Liver (tissue), 9 donors: ENCODE data around the gene CNP. TPM values are rescaled to one million over a fixed set of nuclear protein-coding genes. Genes with fewer than 3 reads are reported as not detected.

Experiments used
- DNase-seq: peaks from one replicate; pipeline ENCODE4 v3.0.0-alpha.2; 2017; ENCODE audit warnings: low spot score
- H3K27ac ChIP-seq, 2 donors: one replicate each; pipeline ENCODE4 v1.7.0; 2013; ENCODE audit warnings: inconsistent platforms in 2 of 2, low read length in 2 of 2, control low read depth in 1 of 2, low read depth in 1 of 2, mild to moderate bottlenecking in 1 of 2
- H3K27me3 ChIP-seq, 4 donors: one replicate each; pipeline versions ENCODE4 v1.6.1 to v1.7.0; 2013; ENCODE audit warnings: low read length in 3 of 4, inconsistent platforms in 1 of 4, mild to moderate bottlenecking in 1 of 4, moderate library complexity in 1 of 4; ENCODE audit not compliant: control insufficient read depth in 4 of 4, insufficient read depth in 4 of 4
- H3K36me3 ChIP-seq, 4 donors: one replicate each; pipeline versions ENCODE4 v1.6.1 to v1.7.0; 2013; ENCODE audit warnings: low read length in 3 of 4, mild to moderate bottlenecking in 3 of 4, low read depth in 1 of 4, moderate library complexity in 1 of 4; ENCODE audit not compliant: control insufficient read depth in 4 of 4, insufficient read depth in 3 of 4
- H3K4me1 ChIP-seq, 4 donors: one replicate each; pipeline versions ENCODE4 v1.6.1 to v1.7.0; 2013; ENCODE audit warnings: low read length in 3 of 4, mild to moderate bottlenecking in 3 of 4, moderate library complexity in 1 of 4; ENCODE audit not compliant: control insufficient read depth in 4 of 4, insufficient read depth in 4 of 4
- H3K4me3 ChIP-seq, 3 donors: one replicate each; pipeline versions ENCODE4 v1.6.1 to v1.7.0; 2013; ENCODE audit warnings: low read length in 3 of 3, control low read depth in 1 of 3, low read depth in 1 of 3, mild to moderate bottlenecking in 1 of 3
- H3K9ac ChIP-seq, 2 donors: one replicate each; pipeline ENCODE4 v1.7.0; 2013; ENCODE audit warnings: low read length in 2 of 2, mild to moderate bottlenecking in 2 of 2, moderate library complexity in 2 of 2, control low read depth in 1 of 2, low read depth in 1 of 2
- H3K9me3 ChIP-seq, 4 donors: one replicate each; pipeline versions ENCODE4 v1.6.1 to v1.7.0; 2013; ENCODE audit warnings: low read length in 3 of 4; ENCODE audit not compliant: control insufficient read depth in 4 of 4
- CTCF ChIP-seq: fragments of 150-350 bp; IDR thresholded peaks from 2 replicates; pipeline ENCODE4 v1.5.1; 2017; ENCODE audit warnings: improper control_type of control experiment, low read depth, low read length; ENCODE audit not compliant: missing input control
- FOXA1 ChIP-seq: IDR thresholded peaks from 2 replicates; pipeline ENCODE4 v1.6.1; 2016; ENCODE audit warnings: antibody characterized with exemption
- FOXA2 ChIP-seq: IDR thresholded peaks from 2 replicates; pipeline ENCODE4 v1.6.1; 2016; ENCODE audit warnings: antibody characterized with exemption
- GABPA ChIP-seq, 2 donors: IDR thresholded peaks in 1 of 2; conservative IDR thresholded peaks in 1 of 2; 2 replicates each; pipeline ENCODE4 v1.6.1; 2016; ENCODE audit warnings: antibody characterized with exemption in 2 of 2, mild to moderate bottlenecking in 1 of 2, moderate library complexity in 1 of 2
- JUND ChIP-seq, 2 donors: IDR thresholded peaks; 2 replicates each; pipeline ENCODE4 v1.6.1; 2016; ENCODE audit warnings: antibody characterized with exemption in 2 of 2
- NR2F2 ChIP-seq: IDR thresholded peaks from 2 replicates; pipeline ENCODE4 v1.6.1; 2016; ENCODE audit warnings: antibody characterized with exemption
- RAD21 ChIP-seq, 2 donors: IDR thresholded peaks; 2 replicates each; pipeline ENCODE4 v1.6.1; 2016; ENCODE audit warnings: antibody characterized with exemption in 2 of 2, mild to moderate bottlenecking in 2 of 2
- REST ChIP-seq: IDR thresholded peaks from 2 replicates; pipeline ENCODE4 v1.6.1; 2016; ENCODE audit warnings: antibody characterized with exemption, mild to moderate bottlenecking
- RXRA ChIP-seq, 2 donors: IDR thresholded peaks; 2 replicates each; pipeline ENCODE4 v1.6.1; 2017 to 2018; ENCODE audit warnings: antibody characterized with exemption in 2 of 2, mild to moderate bottlenecking in 1 of 2
- SP1 ChIP-seq: IDR thresholded peaks from 2 replicates; pipeline ENCODE4 v1.6.1; 2018; ENCODE audit warnings: antibody characterized with exemption, mild to moderate bottlenecking
- TAF1 ChIP-seq: conservative IDR thresholded peaks from 2 replicates; pipeline ENCODE4 v1.6.1; 2016; ENCODE audit warnings: antibody characterized with exemption, mild to moderate bottlenecking
- YY1 ChIP-seq: IDR thresholded peaks from 2 replicates; pipeline ENCODE4 v1.6.1; 2016; ENCODE audit warnings: antibody characterized with exemption, mild to moderate bottlenecking
- WGBS: extraction: QIAGEN DNeasy Blood & Tissue Kit; methylation state at CpG from one replicate; pipeline ENCODE4 v1.1.7; 2013; 5-methylcytosine and 5-hydroxymethylcytosine counted together
- polyA plus RNA-seq, 2 donors: library from polyadenylated mRNA; stranded (reverse) in 1 of 2; unstranded in 1 of 2; fragments of 200-250 nt in 1 of 2; fragments of >200 nt in 1 of 2; fragmentation: Nextera tagmentation in 1 of 2; extraction: Ambion mirVana in 1 of 2; gene quantifications; one replicate each; pipeline versions ENCODE4 v1.2.1 to v1.2.3, GENCODE V29; 2013 to 2015
- total RNA-seq, 2 donors: library from RNA; depleted of rRNA; stranded (reverse); fragments of >200 nt; gene quantifications; one replicate each; pipeline ENCODE4 v1.2.3, GENCODE V29; 2014
- TF ChIP-seq, protein P1 (sequence below): IDR thresholded peaks from 2 replicates; pipeline ENCODE4 v1.6.1; 2016; ENCODE audit warnings: antibody characterized with exemption
- TF ChIP-seq, protein P2 (sequence below): IDR thresholded peaks from 2 replicates; pipeline ENCODE4 v1.6.1; 2016; ENCODE audit warnings: antibody characterized with exemption
- TF ChIP-seq, protein P3 (sequence below): IDR thresholded peaks from 2 replicates; pipeline ENCODE4 v1.6.1; 2016; ENCODE audit warnings: antibody characterized with exemption
- donor health status: healthy.
- donor health status: healthy.
- donor health status: healthy.
- donor health status: healthy.
- donor health status: healthy.

CNP gene
- total and polyA plus RNA-seq, 4 donors, result 25.3 to 38.3 (median 30.2) TPM

DNA sequence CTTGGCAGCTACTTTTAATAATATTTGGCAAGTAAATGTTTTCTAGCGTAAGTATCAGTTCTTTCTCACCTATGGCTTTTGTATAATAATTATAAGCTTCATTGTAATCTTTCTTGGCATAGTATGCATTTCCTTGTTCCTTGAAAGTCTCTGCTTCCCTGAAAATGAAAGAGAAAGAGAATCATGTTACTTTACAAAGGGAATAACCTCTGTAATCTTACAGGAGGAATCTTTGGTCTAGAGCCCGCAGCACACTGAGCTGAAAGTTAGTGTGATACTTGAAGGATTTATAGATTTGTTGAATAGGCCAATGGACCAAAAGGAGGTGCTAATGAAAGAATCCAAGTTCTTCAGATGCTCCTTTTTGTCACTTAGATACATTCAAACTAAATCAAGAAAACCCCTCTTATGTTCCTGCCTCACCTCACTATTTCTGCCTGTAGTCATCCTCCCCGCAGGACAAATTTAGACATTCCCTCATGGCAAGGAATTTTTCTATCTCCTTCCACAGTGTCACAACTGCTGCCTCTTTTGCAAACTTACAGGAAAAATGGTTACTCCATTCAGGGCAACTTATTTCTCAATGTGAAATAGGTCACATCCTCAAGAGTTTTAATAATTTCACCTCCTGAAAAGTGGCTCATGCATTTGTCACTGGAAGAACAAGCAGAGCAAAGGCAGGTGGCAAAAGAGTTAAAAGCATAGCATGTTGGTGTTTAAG, 34.0 kb downstream of the CNP start:
- Histone ChIP-seq H3K36me3 (peaks cover 10 to 35% (median 27%) of the 10 kb centered on the region in 4 donors), H3K4me1 (peaks cover 5 to 12% (median 6%) of the 10 kb centered on the region in 4 donors), H3K4me3 (no peak overlapping the region), H3K9me3 (no peaks in the 10 kb centered on the region), H3K9ac (peak overlapping the region in 1 of 2 donors; percentile 8), H3K27ac (no peak overlapping the region), H3K27me3 (no peaks in the 10 kb centered on the region)
- TF ChIP-seq SP1 (no peak), TAF1 (no peak), FOXA2 (no peak), RAD21 (IDR thresholded peaks at IDR 0.05) (no peak), NR2F2 (no peak), JUND (IDR thresholded peaks at IDR 0.05) (no peak), CTCF (no peak), REST (no peak), RXRA (IDR thresholded peaks at IDR 0.05) (no peak), GABPA (IDR thresholded peaks at IDR 0.05 in 1 of 2, conservative IDR thresholded peaks at IDR 0.05 in 1 of 2) (no peak), FOXA1 (no peak)
- TF ChIP-seq, protein P1, sequence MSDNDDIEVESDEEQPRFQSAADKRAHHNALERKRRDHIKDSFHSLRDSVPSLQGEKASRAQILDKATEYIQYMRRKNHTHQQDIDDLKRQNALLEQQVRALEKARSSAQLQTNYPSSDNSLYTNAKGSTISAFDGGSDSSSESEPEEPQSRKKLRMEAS, result no peak
- TF ChIP-seq, protein P2, sequence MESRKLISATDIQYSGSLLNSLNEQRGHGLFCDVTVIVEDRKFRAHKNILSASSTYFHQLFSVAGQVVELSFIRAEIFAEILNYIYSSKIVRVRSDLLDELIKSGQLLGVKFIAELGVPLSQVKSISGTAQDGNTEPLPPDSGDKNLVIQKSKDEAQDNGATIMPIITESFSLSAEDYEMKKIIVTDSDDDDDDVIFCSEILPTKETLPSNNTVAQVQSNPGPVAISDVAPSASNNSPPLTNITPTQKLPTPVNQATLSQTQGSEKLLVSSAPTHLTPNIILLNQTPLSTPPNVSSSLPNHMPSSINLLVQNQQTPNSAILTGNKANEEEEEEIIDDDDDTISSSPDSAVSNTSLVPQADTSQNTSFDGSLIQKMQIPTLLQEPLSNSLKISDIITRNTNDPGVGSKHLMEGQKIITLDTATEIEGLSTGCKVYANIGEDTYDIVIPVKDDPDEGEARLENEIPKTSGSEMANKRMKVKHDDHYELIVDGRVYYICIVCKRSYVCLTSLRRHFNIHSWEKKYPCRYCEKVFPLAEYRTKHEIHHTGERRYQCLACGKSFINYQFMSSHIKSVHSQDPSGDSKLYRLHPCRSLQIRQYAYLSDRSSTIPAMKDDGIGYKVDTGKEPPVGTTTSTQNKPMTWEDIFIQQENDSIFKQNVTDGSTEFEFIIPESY, result no peak
- TF ChIP-seq, protein P3, sequence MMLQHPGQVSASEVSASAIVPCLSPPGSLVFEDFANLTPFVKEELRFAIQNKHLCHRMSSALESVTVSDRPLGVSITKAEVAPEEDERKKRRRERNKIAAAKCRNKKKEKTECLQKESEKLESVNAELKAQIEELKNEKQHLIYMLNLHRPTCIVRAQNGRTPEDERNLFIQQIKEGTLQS, result no peak
- 75% methylated on average over 3 of the region's 3 CpGs for WGBS
- DNase-seq, result no peak

DNA sequence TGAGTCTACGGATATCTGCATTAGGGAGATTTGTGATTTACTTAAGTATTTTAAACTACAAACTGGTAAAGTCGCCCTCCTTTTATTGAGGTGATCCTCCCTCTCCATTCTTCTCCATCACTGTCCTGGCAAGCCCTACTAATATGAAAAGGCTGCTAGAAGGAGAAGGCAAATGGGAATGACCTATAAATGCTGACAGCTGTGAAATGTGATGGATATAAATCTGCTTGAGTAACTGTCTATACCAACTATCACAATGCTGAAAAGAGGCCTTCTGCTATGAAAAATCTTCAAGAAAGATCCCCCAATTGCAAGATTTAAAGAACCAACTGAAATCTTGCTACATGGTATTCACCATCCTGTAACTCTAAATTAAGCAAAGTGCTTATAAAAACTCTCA, 35.1 kb downstream of the CNP start:
- TF ChIP-seq REST (no peak), GABPA (IDR thresholded peaks at IDR 0.05 in 1 of 2, conservative IDR thresholded peaks at IDR 0.05 in 1 of 2) (no peak), RXRA (IDR thresholded peaks at IDR 0.05) (no peak), YY1 (no peak), FOXA2 (no peak), NR2F2 (no peak), FOXA1 (no peak)
- TF ChIP-seq, protein P3, result no peak
- TF ChIP-seq, protein P2, result no peak
- no peaks in the 10 kb centered on the region for H3K9me3 ChIP-seq
- H3K27me3 ChIP-seq, result no peaks in the 10 kb centered on the region
- no peak for DNase-seq
- no peak overlapping the region for H3K4me3 ChIP-seq
- H3K27ac ChIP-seq, result no peak overlapping the region
- WGBS, result 97% methylated on average over 2 of the region's 2 CpGs
- peaks cover 5 to 12% (median 7%) of the 10 kb centered on the region in 4 donors for H3K4me1 ChIP-seq
- no peak overlapping the region for H3K9ac ChIP-seq
- peaks cover 7 to 27% (median 17%) of the 10 kb centered on the region in 4 donors for H3K36me3 ChIP-seq
